ENCODE data around the gene PRICKLE2. TPM values are rescaled to one million over a fixed set of nuclear protein-coding genes. Genes with fewer than 3 reads are reported as not detected.

Gene PRICKLE2
- polyA plus RNA-seq, 1 donor (not counting 4 experiments of a cell fraction or from before 2014, with no cell fraction given): 7.8 TPM

DNA sequence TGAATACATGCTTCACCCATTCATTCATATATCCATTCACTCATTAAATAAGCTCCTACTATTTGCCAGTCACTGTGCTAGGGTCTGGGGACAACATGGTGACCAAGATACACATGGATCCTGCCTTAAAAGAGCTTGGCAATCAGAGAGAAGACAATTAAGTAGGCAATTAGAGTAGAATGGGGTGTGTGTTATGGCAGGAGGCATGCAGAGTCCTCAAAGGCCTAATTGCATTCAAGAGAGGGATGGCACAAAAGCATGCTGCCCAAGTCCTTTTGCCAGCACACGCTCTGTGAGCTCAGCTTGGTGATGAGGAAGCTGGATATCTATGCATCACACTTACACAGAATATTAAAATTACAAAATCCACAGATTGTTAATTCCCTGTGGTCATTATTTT, 2.8 kb upstream of the PRICKLE2 start:
- no peak for DNase-seq (ENCODE audit: low read depth, low spot score)
- H3K27ac ChIP-seq (ENCODE audit: control insufficient read depth, insufficient read depth, low read length): no peak overlapping the region
- H3K4me2 ChIP-seq (ENCODE audit: control insufficient read depth, extremely low read depth, insufficient read depth, low read depth, low read length): no peak overlapping the region
- no peak overlapping the region for H3K4me3 ChIP-seq (ENCODE audit: control insufficient read depth in 2 of 3, extremely low read depth in 1 of 3, insufficient read depth in 2 of 3, low read depth in 1 of 3, low read length in 3 of 3)
- dilution Hi-C loops (cut with MboI; ENCODE audit: extremely low pct_ligation_motif_present, low sequenced_read_pairs): no loop called here
- no peaks in the 10 kb centered on the region for H3K79me2 ChIP-seq (ENCODE audit: control insufficient read depth, insufficient read depth, low read length)
- no peak for TF ChIP-seq EZH2 (IDR thresholded peaks at IDR 0.05; ENCODE audit: low read length)
- TF ChIP-seq, protein P1, sequence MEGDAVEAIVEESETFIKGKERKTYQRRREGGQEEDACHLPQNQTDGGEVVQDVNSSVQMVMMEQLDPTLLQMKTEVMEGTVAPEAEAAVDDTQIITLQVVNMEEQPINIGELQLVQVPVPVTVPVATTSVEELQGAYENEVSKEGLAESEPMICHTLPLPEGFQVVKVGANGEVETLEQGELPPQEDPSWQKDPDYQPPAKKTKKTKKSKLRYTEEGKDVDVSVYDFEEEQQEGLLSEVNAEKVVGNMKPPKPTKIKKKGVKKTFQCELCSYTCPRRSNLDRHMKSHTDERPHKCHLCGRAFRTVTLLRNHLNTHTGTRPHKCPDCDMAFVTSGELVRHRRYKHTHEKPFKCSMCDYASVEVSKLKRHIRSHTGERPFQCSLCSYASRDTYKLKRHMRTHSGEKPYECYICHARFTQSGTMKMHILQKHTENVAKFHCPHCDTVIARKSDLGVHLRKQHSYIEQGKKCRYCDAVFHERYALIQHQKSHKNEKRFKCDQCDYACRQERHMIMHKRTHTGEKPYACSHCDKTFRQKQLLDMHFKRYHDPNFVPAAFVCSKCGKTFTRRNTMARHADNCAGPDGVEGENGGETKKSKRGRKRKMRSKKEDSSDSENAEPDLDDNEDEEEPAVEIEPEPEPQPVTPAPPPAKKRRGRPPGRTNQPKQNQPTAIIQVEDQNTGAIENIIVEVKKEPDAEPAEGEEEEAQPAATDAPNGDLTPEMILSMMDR (optimal IDR thresholded peaks at IDR 0.05 in 1 of 3, IDR thresholded peaks at IDR 0.05 in 1 of 3, conservative IDR thresholded peaks at IDR 0.05 in 1 of 3; ENCODE audit: extremely low read depth in 1 of 3, insufficient read depth in 2 of 3, low read length in 3 of 3): no peak
- H3K9ac ChIP-seq (ENCODE audit: control insufficient read depth, extremely low read depth, insufficient read depth, low read length): no peak overlapping the region
- no peak for FAIRE-seq
- peaks cover 14% of the 10 kb centered on the region for H3K4me1 ChIP-seq (ENCODE audit: control insufficient read depth, extremely low read depth, insufficient read depth, low read length)
- no peaks in the 10 kb centered on the region for H4K20me1 ChIP-seq (ENCODE audit: control insufficient read depth, extremely low read depth, insufficient read depth, low read length)
- H3K27me3 ChIP-seq (ENCODE audit: control insufficient read depth, extremely low read depth, insufficient read depth, low read length): no peaks in the 10 kb centered on the region
- H2AFZ ChIP-seq (ENCODE audit: control insufficient read depth, low read length): no peak overlapping the region
- H3K9me3 ChIP-seq (ENCODE audit: control insufficient read depth, low read depth, low read length): no peaks in the 10 kb centered on the region
- peaks cover 0 to 1% of the 10 kb centered on the region in 2 experiments for H3K36me3 ChIP-seq (ENCODE audit: control insufficient read depth in 2 of 2, extremely low read depth in 1 of 2, insufficient read depth in 2 of 2, low read length in 2 of 2)
- no peaks in the 10 kb centered on the region for H3K9me1 ChIP-seq (ENCODE audit: control insufficient read depth, extremely low read depth, insufficient read depth, low read length)

DNA sequence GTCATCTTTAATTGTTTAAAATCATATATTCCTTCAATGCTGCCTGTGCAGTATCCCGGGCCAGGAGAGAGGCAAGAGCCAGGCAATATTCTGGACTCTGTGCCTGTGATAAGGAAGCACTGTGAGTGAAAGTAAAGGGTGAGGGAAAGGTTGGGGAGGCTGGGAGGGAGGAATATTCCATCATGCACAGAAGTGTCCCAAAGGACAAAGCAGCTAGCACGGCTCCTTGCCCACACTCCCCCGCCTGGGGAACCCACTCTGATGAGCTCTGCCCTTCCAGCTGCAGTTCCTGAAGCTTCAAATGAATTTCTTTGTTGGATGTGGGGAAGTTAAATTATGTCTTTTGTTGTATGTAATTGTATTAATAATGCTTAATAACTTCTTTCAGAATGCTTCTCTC, 1.5 kb upstream of the PRICKLE2 start:
- H3K4me1 ChIP-seq (ENCODE audit: control insufficient read depth, extremely low read depth, insufficient read depth, low read length): peaks cover 14% of the 10 kb centered on the region
- no peaks in the 10 kb centered on the region for H4K20me1 ChIP-seq (ENCODE audit: control insufficient read depth, extremely low read depth, insufficient read depth, low read length)
- H3K36me3 ChIP-seq (ENCODE audit: control insufficient read depth in 2 of 2, extremely low read depth in 1 of 2, insufficient read depth in 2 of 2, low read length in 2 of 2): no peaks in the 10 kb centered on the region
- H3K9me1 ChIP-seq (ENCODE audit: control insufficient read depth, extremely low read depth, insufficient read depth, low read length): no peaks in the 10 kb centered on the region
- H3K27me3 ChIP-seq (ENCODE audit: control insufficient read depth, extremely low read depth, insufficient read depth, low read length): no peaks in the 10 kb centered on the region
- H3K9me3 ChIP-seq (ENCODE audit: control insufficient read depth, low read depth, low read length): no peaks in the 10 kb centered on the region
- no peak overlapping the region for H3K9ac ChIP-seq (ENCODE audit: control insufficient read depth, extremely low read depth, insufficient read depth, low read length)
- FAIRE-seq: no peak
- dilution Hi-C loops (cut with MboI; ENCODE audit: extremely low pct_ligation_motif_present, low sequenced_read_pairs): no loop called here
- no peak for DNase-seq (ENCODE audit: low read depth, low spot score)
- H2AFZ ChIP-seq (ENCODE audit: control insufficient read depth, low read length): no peak overlapping the region
- TF ChIP-seq, protein P1 (optimal IDR thresholded peaks at IDR 0.05 in 1 of 3, IDR thresholded peaks at IDR 0.05 in 1 of 3, conservative IDR thresholded peaks at IDR 0.05 in 1 of 3; ENCODE audit: extremely low read depth in 1 of 3, insufficient read depth in 2 of 3, low read length in 3 of 3): no peak
- no peak for TF ChIP-seq EZH2 (IDR thresholded peaks at IDR 0.05; ENCODE audit: low read length)
- no peak overlapping the region for H3K27ac ChIP-seq (ENCODE audit: control insufficient read depth, insufficient read depth, low read length)
- H3K4me2 ChIP-seq (ENCODE audit: control insufficient read depth, extremely low read depth, insufficient read depth, low read depth, low read length): no peak overlapping the region
- no peak overlapping the region for H3K4me3 ChIP-seq (ENCODE audit: control insufficient read depth in 2 of 3, extremely low read depth in 1 of 3, insufficient read depth in 2 of 3, low read depth in 1 of 3, low read length in 3 of 3)
- no peaks in the 10 kb centered on the region for H3K79me2 ChIP-seq (ENCODE audit: control insufficient read depth, insufficient read depth, low read length)
